ENCODE data around the gene THADA. TPM values are rescaled to one million over a fixed set of nuclear protein-coding genes. Genes with fewer than 3 reads are reported as not detected.
"Not testable (repeated sequence)": the region's sequence is repeated elsewhere in the genome, so short reads cannot be mapped to it uniquely, and the experiment has no call there.

THADA gene
- total RNA-seq, 1 experiment from 2014 or later: 35.7 TPM

GRCh38 chr2:43393918-43394317, 201.9 kb downstream of the THADA start:
- peaks cover under 1% of the 10 kb centered on the region; the same call in 1 of the 2 replicates for H3K4me1 ChIP-seq
- H3K27ac ChIP-seq: no peak overlapping the region
- no peaks in the 10 kb centered on the region for H3K27me3 ChIP-seq

GRCh38 chr2:43391878-43392215, 204.0 kb downstream of the THADA start:
- Histone ChIP-seq H3K36me3 (peaks cover 3% of the 10 kb centered on the region; the same call in 1 of the 2 replicates), H3K4me1 (peaks cover 17% of the 10 kb centered on the region), H3K4me3 (no peak overlapping the region), H3K27me3 (no peaks in the 10 kb centered on the region), H3K27ac (no peak overlapping the region), H3K9me3 (replicated peaks) (no peaks in the 10 kb centered on the region)
- no peak for DNase-seq

More at GRCh38 chr2:43393918-43394317, 201.9 kb downstream of the THADA start:
- H3K9me3 ChIP-seq (replicated peaks): no peaks in the 10 kb centered on the region
- peaks cover 3% of the 10 kb centered on the region; the same call in 1 of the 2 replicates for H3K36me3 ChIP-seq
- DNase-seq: no peak
- H3K4me3 ChIP-seq: no peak overlapping the region

- H3K27ac ChIP-seq: no peak overlapping the region
- H3K4me3 ChIP-seq: no peak overlapping the region
- no peak for DNase-seq
- peaks cover 17% of the 10 kb centered on the region for H3K4me1 ChIP-seq
- H3K27me3 ChIP-seq: no peaks in the 10 kb centered on the region
- H3K36me3 ChIP-seq: peaks cover 2% of the 10 kb centered on the region; the same call in 1 of the 2 replicates
- H3K9me3 ChIP-seq (replicated peaks): no peaks in the 10 kb centered on the region
These were observed 204.5 kb downstream of the THADA start for GRCh38 chr2:43391201-43391877.

GRCh38 chr2:43389581-43390466, 206.0 kb downstream of the THADA start:
- H3K36me3 ChIP-seq: no peaks in the 10 kb centered on the region

GRCh38 chr2:43388371-43388770, 207.5 kb downstream of the THADA start:
- no peak overlapping the region for H3K4me3 ChIP-seq
- peaks cover 17% of the 10 kb centered on the region for H3K4me1 ChIP-seq
- DNase-seq: peak; percentile 13 to 79
- no peaks in the 10 kb centered on the region for H3K9me3 ChIP-seq (replicated peaks)
- H3K36me3 ChIP-seq: no peaks in the 10 kb centered on the region
- no peaks in the 10 kb centered on the region for H3K27me3 ChIP-seq
- H3K27ac ChIP-seq: no peak overlapping the region

More at GRCh38 chr2:43389581-43390466, 206.0 kb downstream of the THADA start:
- DNase-seq: no peak
- Histone ChIP-seq H3K9me3 (replicated peaks) (no peaks in the 10 kb centered on the region), H3K4me1 (peaks cover 17% of the 10 kb centered on the region), H3K27ac (no peak overlapping the region), H3K27me3 (no peaks in the 10 kb centered on the region), H3K4me3 (no peak overlapping the region)

GRCh38 chr2:43387092-43388062, 208.5 kb downstream of the THADA start:
- Histone ChIP-seq H3K27me3 (no peaks in the 10 kb centered on the region), H3K4me3 (no peak overlapping the region), H3K4me1 (peaks cover 17% of the 10 kb centered on the region), H3K27ac (no peak overlapping the region), H3K36me3 (no peaks in the 10 kb centered on the region), H3K9me3 (replicated peaks) (no peaks in the 10 kb centered on the region)
- peak in 1 of 2 experiments; percentile 36 for DNase-seq

- not testable (repeated sequence) for H3K4me3 ChIP-seq; H3K9me3 ChIP-seq (replicated peaks); H3K27ac ChIP-seq; DNase-seq; H3K27me3 ChIP-seq; H3K36me3 ChIP-seq
- peaks cover 17% of the 10 kb centered on the region for H3K4me1 ChIP-seq
These were observed 209.2 kb downstream of the THADA start for GRCh38 chr2:43386679-43387078.

GRCh38 chr2:43384143-43384542, 211.7 kb downstream of the THADA start:
- Histone ChIP-seq H3K36me3 (no peaks in the 10 kb centered on the region), H3K27me3 (no peaks in the 10 kb centered on the region), H3K4me1 (peaks cover 17% of the 10 kb centered on the region), H3K27ac (no peak overlapping the region), H3K9me3 (replicated peaks) (no peaks in the 10 kb centered on the region), H3K4me3 (no peak overlapping the region)
- DNase-seq: no peak

GRCh38 chr2:43383533-43383932, 212.3 kb downstream of the THADA start:
- no peak for DNase-seq
- H3K9me3 ChIP-seq (replicated peaks): no peaks in the 10 kb centered on the region
- H3K27ac ChIP-seq: no peak overlapping the region
- H3K27me3 ChIP-seq: no peaks in the 10 kb centered on the region
- no peaks in the 10 kb centered on the region for H3K36me3 ChIP-seq
- no peak overlapping the region for H3K4me3 ChIP-seq
- peaks cover 13% of the 10 kb centered on the region for H3K4me1 ChIP-seq

GRCh38 chr2:43379494-43379893, 216.3 kb downstream of the THADA start:
- no peak overlapping the region for H3K4me3 ChIP-seq
- peak in 1 of 2 experiments; percentile 28 for DNase-seq
- H3K27me3 ChIP-seq: no peaks in the 10 kb centered on the region
- no peaks in the 10 kb centered on the region for H3K4me1 ChIP-seq
- no peaks in the 10 kb centered on the region for H3K36me3 ChIP-seq
- no peak overlapping the region for H3K27ac ChIP-seq
- H3K9me3 ChIP-seq (replicated peaks): no peaks in the 10 kb centered on the region

- no peak for DNase-seq
- Histone ChIP-seq H3K9me3 (replicated peaks) (no peaks in the 10 kb centered on the region), H3K36me3 (no peaks in the 10 kb centered on the region), H3K4me3 (no peak overlapping the region), H3K4me1 (no peaks in the 10 kb centered on the region), H3K27ac (no peak overlapping the region), H3K27me3 (no peaks in the 10 kb centered on the region)
These were observed 218.5 kb downstream of the THADA start for GRCh38 chr2:43377327-43377726.

GRCh38 chr2:43376523-43377198, 219.2 kb downstream of the THADA start:
- Histone ChIP-seq H3K27me3 (no peaks in the 10 kb centered on the region), H3K36me3 (no peaks in the 10 kb centered on the region), H3K4me3 (no peak overlapping the region), H3K27ac (no peak overlapping the region), H3K9me3 (replicated peaks) (no peaks in the 10 kb centered on the region), H3K4me1 (no peaks in the 10 kb centered on the region)
- DNase-seq: no peak

GRCh38 chr2:43375746-43376522, 219.9 kb downstream of the THADA start:
- no peaks in the 10 kb centered on the region for H3K4me1 ChIP-seq
- DNase-seq: no peak
- no peaks in the 10 kb centered on the region for H3K36me3 ChIP-seq

More at GRCh38 chr2:43375746-43376522, 219.9 kb downstream of the THADA start:
- H3K27me3 ChIP-seq: no peaks in the 10 kb centered on the region
- H3K9me3 ChIP-seq (replicated peaks): no peaks in the 10 kb centered on the region
- no peak overlapping the region for H3K27ac ChIP-seq
- no peak overlapping the region for H3K4me3 ChIP-seq

Data from SJCRH30 (cell line).